Right renal cortex interstitium (tissue), 3 donors: ENCODE measurements around the gene PGM1. TPM values are rescaled to one million over a fixed set of nuclear protein-coding genes. Genes with fewer than 3 reads are reported as not detected.

ENCODE experiments used
- DNase-seq, 3 donors: peaks; one replicate each; pipeline ENCODE4 v3.0.0-alpha.2; 2013; ENCODE audit warnings: low read depth in 3 of 3, low spot score in 2 of 3
- polyA plus RNA-seq, 3 donors: library from polyadenylated mRNA; unstranded; fragments of 120-200 nt; gene quantifications; one replicate each; pipeline ENCODE4 v1.2.1, GENCODE V29; 2013; ENCODE audit not compliant: insufficient read length in 3 of 3

Gene PGM1
- polyA plus RNA-seq, 3 donors, result 31.4 to 31.9 (median 31.5) TPM

- DNase-seq, result no peak
These were observed 97.9 kb downstream of the PGM1 start for GRCh38 chr1:63690966-63691700.

GRCh38 chr1:63691701-63692425 lies 98.7 kb downstream of the PGM1 start:
- DNase-seq, result peak; percentile 77 to 81 (median 80)

GRCh38 chr1:63693944-63694571 lies 100.8 kb downstream of the PGM1 start:
- DNase-seq, result no peak

- no peak for DNase-seq
These were observed 105.0 kb downstream of the PGM1 start for GRCh38 chr1:63698001-63698838.

GRCh38 chr1:63701187-63701586 lies 108.0 kb downstream of the PGM1 start:
- DNase-seq, result no peak

GRCh38 chr1:63703701-63704107 lies 110.5 kb downstream of the PGM1 start:
- DNase-seq, result no peak

GRCh38 chr1:63704443-63704842 lies 111.2 kb downstream of the PGM1 start:
- no peak for DNase-seq

GRCh38 chr1:63705078-63705477 lies 111.9 kb downstream of the PGM1 start:
- DNase-seq, result no peak

- DNase-seq, result no peak
These were observed 116.1 kb downstream of the PGM1 start for GRCh38 chr1:63709267-63709828.

Other genes starting within 250 kb of the PGM1 start
- gene ALG6, start 225.8 kb upstream of the PGM1 start, polyA plus RNA-seq, result 10 to 100 TPM; 23.6 to 27.3 (median 25.7) TPM
- gene ITGB3BP, start 70.2 kb upstream of the PGM1 start, polyA plus RNA-seq, result 10 to 100 TPM; 55.3 to 67.9 (median 58.5) TPM
- gene EFCAB7, start 69.9 kb upstream of the PGM1 start, polyA plus RNA-seq, result 10 to 100 TPM; 20.5 to 23.6 (median 22.0) TPM
- 10 to 100 TPM; 30.6 to 39.3 (median 35.7) TPM for gene ROR1, start 180.6 kb downstream of the PGM1 start, polyA plus RNA-seq